NCI-H524 (cell line): ENCODE results near the gene NPIPA5.
"Not testable (repeated sequence)": the region's sequence is repeated elsewhere in the genome, so short reads cannot be mapped to it uniquely, and the experiment has no call there.

ENCODE experiments used
- DNase-seq, 2 experiments: peaks; one replicate each; lab custom pipeline; 2025; lab: John Stamatoyannopoulos, UW

Gene NPIPA5

GRCh38 chr16:15378194-15378593, at the start of gene NPIPA5:
NPIPA5 (minus strand) TSS chr16:15378294; CDS start chr16:15378294, 0 bp downstream.
- DNase-seq, result not testable (repeated sequence)

GRCh38 chr16:15427648-15428239, 49.6 kb upstream of the NPIPA5 start:
- peak; percentile 93 to 94 for DNase-seq

- no peak for DNase-seq
Measured at GRCh38 chr16:15426796-15427195, 48.7 kb upstream of the NPIPA5 start.

- DNase-seq, result no peak
Measured at GRCh38 chr16:15425861-15426260, 47.8 kb upstream of the NPIPA5 start.

GRCh38 chr16:15422222-15422621, 44.1 kb upstream of the NPIPA5 start:
- no peak for DNase-seq

- DNase-seq, result not testable (repeated sequence)
Measured at GRCh38 chr16:15421696-15422095, 43.6 kb upstream of the NPIPA5 start.

GRCh38 chr16:15418206-15418605, 40.1 kb upstream of the NPIPA5 start:
- no peak for DNase-seq

- DNase-seq, result no peak
Measured at GRCh38 chr16:15417197-15417596, 39.1 kb upstream of the NPIPA5 start.

- no peak for DNase-seq
Measured at GRCh38 chr16:15415511-15415985, 37.5 kb upstream of the NPIPA5 start.

- DNase-seq, result not testable (repeated sequence)
Measured at GRCh38 chr16:15409476-15409875, 31.4 kb upstream of the NPIPA5 start.

- not testable (repeated sequence) for DNase-seq
Measured at GRCh38 chr16:15407756-15408155, 29.7 kb upstream of the NPIPA5 start.

GRCh38 chr16:15404792-15405191, 26.7 kb upstream of the NPIPA5 start:
- no peak for DNase-seq

GRCh38 chr16:15404091-15404490, 26.0 kb upstream of the NPIPA5 start:
- DNase-seq, result not testable (repeated sequence)

- DNase-seq, result no peak
Measured at GRCh38 chr16:15403392-15403995, 25.4 kb upstream of the NPIPA5 start.

- DNase-seq, result no peak
Measured at GRCh38 chr16:15401972-15402371, 23.9 kb upstream of the NPIPA5 start.

GRCh38 chr16:15400314-15400713, 22.2 kb upstream of the NPIPA5 start:
- not testable (repeated sequence) for DNase-seq

GRCh38 chr16:15399317-15399716, 21.2 kb upstream of the NPIPA5 start:
- DNase-seq, result no peak

GRCh38 chr16:15398618-15399316, 20.7 kb upstream of the NPIPA5 start:
- no peak for DNase-seq

GRCh38 chr16:15396948-15397594, 19.0 kb upstream of the NPIPA5 start:
- DNase-seq, result no peak

GRCh38 chr16:15396509-15396829, 18.4 kb upstream of the NPIPA5 start:
- not testable (repeated sequence) for DNase-seq

- peak; percentile 78 to 83 for DNase-seq
Measured at GRCh38 chr16:15395631-15396508, 17.8 kb upstream of the NPIPA5 start, which contains the start of gene MPV17L. MPV17L (plus strand) TSS chr16:15395754; CDS start chr16:15395898, 144 bp downstream.

GRCh38 chr16:15393025-15393424, 14.9 kb upstream of the NPIPA5 start:
- not testable (repeated sequence) for DNase-seq
